Measurements from ENCODE around the gene ZC3H18.

GRCh38 chr16:88634994-88635670, 64.9 kb downstream of the ZC3H18 start:
- TF ChIP-seq POLR2AphosphoS5 (IDR thresholded peaks at IDR 0.05) (no peak), CTCF (IDR thresholded peaks at IDR 0.05) (no peak)
